Mucosa of stomach (tissue), 1 donor: ENCODE data around the gene ADAM17.
"Not testable (repeated sequence)": the region's sequence is repeated elsewhere in the genome, so short reads cannot be mapped to it uniquely, and the experiment has no call there.

Experiments used
- H3K27me3 ChIP-seq: one replicate; pipeline ENCODE4 v1.7.0; 2013; ENCODE audit warnings: mild to moderate bottlenecking, low read length; ENCODE audit not compliant: control insufficient read depth, insufficient read depth
- H3K36me3 ChIP-seq: one replicate; pipeline ENCODE4 v1.7.0; 2013; ENCODE audit warnings: low read length; ENCODE audit not compliant: control insufficient read depth, insufficient read depth
- H3K4me1 ChIP-seq: one replicate; pipeline ENCODE4 v1.7.0; 2013; ENCODE audit warnings: mild to moderate bottlenecking, low read length; ENCODE audit not compliant: control insufficient read depth, insufficient read depth
- H3K4me3 ChIP-seq: one replicate; pipeline ENCODE4 v1.7.0; 2013; ENCODE audit warnings: low read length
- H3K9ac ChIP-seq: one replicate; pipeline ENCODE4 v1.7.0; 2013; ENCODE audit warnings: mild to moderate bottlenecking, low read length, moderate library complexity
- H3K9me3 ChIP-seq: one replicate; pipeline ENCODE4 v1.7.0; 2013; ENCODE audit warnings: mild to moderate bottlenecking, low read length, moderate library complexity; ENCODE audit not compliant: control insufficient read depth
- donor health status: Pancreatic carcinoma.

Gene ADAM17

DNA sequence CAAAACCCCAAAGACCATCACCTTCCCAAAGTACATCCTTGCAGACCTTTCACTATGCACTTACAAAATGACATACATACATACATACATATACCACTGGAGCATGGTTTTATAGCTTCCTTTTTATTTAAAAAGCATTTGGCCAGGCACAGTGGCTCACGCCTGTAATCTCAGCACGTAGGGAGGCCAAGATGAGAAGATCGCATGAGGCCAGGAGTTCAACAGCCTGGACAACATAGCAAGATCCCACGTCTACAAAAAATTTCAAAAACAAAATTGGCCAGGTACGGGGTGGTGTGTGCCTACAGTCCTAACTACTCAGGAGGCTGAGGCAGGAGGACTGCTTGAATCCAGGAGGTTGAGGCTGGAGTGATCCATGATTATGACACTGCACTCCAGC is 29.9 kb upstream of the ADAM17 start:
- H3K4me3 ChIP-seq = no peak overlapping the region
- H3K4me1 ChIP-seq = no peaks in the 10 kb centered on the region
- H3K9ac ChIP-seq = no peak overlapping the region
- no peaks in the 10 kb centered on the region for H3K9me3 ChIP-seq
- no peaks in the 10 kb centered on the region for H3K36me3 ChIP-seq
- no peaks in the 10 kb centered on the region for H3K27me3 ChIP-seq

- not testable (repeated sequence) for H3K4me3 ChIP-seq, H3K27me3 ChIP-seq, H3K9me3 ChIP-seq, H3K36me3 ChIP-seq, H3K4me1 ChIP-seq, H3K9ac ChIP-seq
These were observed 29.3 kb upstream of the ADAM17 start for GRCh38 chr2:9584902-9585301.

DNA sequence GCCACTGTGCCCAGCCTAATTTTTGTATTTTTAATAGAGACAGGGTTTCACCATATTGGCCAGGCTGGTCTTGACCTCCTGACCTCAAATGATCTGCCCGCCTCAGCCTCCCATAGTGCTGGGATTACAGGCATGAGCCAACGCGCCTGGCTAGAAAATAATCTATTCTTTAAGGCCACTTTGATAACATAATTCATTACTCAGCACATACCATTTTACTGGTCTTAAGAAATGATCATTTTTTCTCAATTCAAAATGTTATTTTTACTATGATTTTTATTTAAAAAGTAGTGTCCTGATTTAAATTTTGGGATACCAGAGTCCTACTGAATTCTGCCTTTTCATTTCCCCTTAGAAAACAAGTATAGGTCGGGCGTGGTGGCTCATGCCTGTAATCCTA is 27.0 kb upstream of the ADAM17 start:
- Histone ChIP-seq H3K9me3 (no peaks in the 10 kb centered on the region), H3K9ac (no peak overlapping the region), H3K4me3 (no peak overlapping the region), H3K36me3 (no peaks in the 10 kb centered on the region), H3K4me1 (no peaks in the 10 kb centered on the region), H3K27me3 (no peaks in the 10 kb centered on the region)

- H3K4me3 ChIP-seq = no peak overlapping the region
- no peaks in the 10 kb centered on the region for H3K36me3 ChIP-seq
- H3K27me3 ChIP-seq = no peaks in the 10 kb centered on the region
- H3K9ac ChIP-seq = no peak overlapping the region
- no peaks in the 10 kb centered on the region for H3K9me3 ChIP-seq
- H3K4me1 ChIP-seq = no peaks in the 10 kb centered on the region
These were observed 23.0 kb upstream of the ADAM17 start for GRCh38 chr2:9578467-9579235.

DNA sequence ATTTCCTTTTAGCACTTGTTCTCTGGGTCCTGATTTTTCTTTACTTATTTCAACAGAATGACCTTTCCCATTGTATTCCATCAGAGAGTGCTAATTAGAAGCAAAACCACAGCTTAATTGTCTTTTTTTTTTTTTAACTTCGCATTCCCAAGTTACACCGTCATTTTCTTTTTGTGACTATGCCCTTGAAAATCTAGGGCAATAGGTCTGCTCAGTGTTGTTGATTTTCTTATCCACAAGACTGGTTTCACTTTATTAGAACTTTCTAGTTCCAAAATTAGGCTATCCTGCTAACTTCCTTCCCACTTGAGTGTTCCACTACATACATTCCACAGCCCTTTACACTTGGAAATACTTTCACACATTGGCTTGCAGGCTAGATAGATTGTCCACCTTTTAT is 18.7 kb upstream of the ADAM17 start:
- Histone ChIP-seq H3K4me3 (no peak overlapping the region), H3K9ac (no peak overlapping the region), H3K27me3 (no peaks in the 10 kb centered on the region), H3K4me1 (no peaks in the 10 kb centered on the region), H3K36me3 (no peaks in the 10 kb centered on the region), H3K9me3 (no peaks in the 10 kb centered on the region)

DNA sequence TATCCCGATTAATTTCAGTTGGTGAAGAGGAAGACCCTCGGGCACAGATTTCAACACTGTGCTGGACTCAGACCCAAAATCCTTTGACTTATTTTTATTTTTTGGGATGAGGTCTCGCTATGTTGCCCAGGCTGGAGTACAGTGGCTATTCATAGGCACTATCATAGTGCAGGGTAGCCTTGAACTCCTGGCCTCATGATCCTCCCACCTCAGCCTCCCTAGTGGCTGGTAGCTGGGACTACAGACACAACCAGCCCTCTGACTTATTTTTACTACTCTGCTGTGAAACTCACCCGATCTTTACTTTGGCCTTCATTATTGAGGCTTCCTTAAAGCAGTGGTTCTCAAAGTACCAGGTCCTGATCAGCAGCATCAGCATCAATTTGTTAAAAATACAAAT is 18.2 kb upstream of the ADAM17 start:
- H3K4me1 ChIP-seq = no peaks in the 10 kb centered on the region
- H3K27me3 ChIP-seq = no peaks in the 10 kb centered on the region
- no peaks in the 10 kb centered on the region for H3K9me3 ChIP-seq
- H3K9ac ChIP-seq = no peak overlapping the region
- no peaks in the 10 kb centered on the region for H3K36me3 ChIP-seq
- no peak overlapping the region for H3K4me3 ChIP-seq

DNA sequence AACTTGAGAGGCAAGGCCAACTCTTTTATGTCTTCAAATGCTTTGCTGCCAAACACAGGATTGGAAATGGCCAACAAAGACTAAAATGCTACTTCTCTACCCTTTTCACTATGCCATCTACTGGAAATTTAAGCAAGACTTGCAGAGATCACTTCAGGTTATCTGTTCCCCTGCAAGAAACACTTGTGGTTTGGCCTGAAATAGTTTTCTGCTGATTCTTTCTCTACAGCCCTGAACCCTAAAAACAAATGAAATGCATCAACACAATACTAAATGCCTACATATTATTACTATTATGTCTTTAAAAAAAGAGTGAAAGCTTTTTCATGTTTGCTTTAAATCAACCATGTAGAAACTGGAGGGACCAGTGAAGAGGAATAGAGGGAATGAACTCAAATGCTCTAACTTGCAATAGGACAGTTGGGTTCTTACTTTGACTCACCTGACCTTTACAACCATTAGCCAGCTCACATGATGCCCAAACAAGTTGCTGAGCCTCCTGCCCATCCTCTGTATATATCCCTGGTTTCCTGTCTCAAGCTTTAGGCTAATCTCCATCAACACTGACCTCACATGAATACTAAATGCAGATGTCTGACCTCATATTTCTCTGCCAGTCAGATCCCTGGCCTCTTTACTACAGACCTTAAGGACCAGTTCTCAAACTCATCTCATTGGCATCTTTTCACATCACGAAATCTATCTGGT is 17.5 kb upstream of the ADAM17 start:
- no peaks in the 10 kb centered on the region for H3K4me1 ChIP-seq
- no peaks in the 10 kb centered on the region for H3K27me3 ChIP-seq
- no peaks in the 10 kb centered on the region for H3K36me3 ChIP-seq
- no peaks in the 10 kb centered on the region for H3K9me3 ChIP-seq
- no peak overlapping the region for H3K4me3 ChIP-seq
- no peak overlapping the region for H3K9ac ChIP-seq

- H3K36me3 ChIP-seq = no peaks in the 10 kb centered on the region
- H3K9ac ChIP-seq = no peak overlapping the region
- no peaks in the 10 kb centered on the region for H3K9me3 ChIP-seq
- H3K27me3 ChIP-seq = no peaks in the 10 kb centered on the region
- no peak overlapping the region for H3K4me3 ChIP-seq
- H3K4me1 ChIP-seq = peaks cover 9% of the 10 kb centered on the region
These were observed 14.8 kb upstream of the ADAM17 start for GRCh38 chr2:9570182-9571060.

- Histone ChIP-seq H3K9me3 (no peaks in the 10 kb centered on the region), H3K4me3 (no peak overlapping the region), H3K4me1 (peaks cover 19% of the 10 kb centered on the region), H3K27me3 (no peaks in the 10 kb centered on the region), H3K9ac (peak overlapping the region; percentile 54), H3K36me3 (no peaks in the 10 kb centered on the region)
These were observed 10.0 kb upstream of the ADAM17 start for GRCh38 chr2:9565436-9566153.

DNA sequence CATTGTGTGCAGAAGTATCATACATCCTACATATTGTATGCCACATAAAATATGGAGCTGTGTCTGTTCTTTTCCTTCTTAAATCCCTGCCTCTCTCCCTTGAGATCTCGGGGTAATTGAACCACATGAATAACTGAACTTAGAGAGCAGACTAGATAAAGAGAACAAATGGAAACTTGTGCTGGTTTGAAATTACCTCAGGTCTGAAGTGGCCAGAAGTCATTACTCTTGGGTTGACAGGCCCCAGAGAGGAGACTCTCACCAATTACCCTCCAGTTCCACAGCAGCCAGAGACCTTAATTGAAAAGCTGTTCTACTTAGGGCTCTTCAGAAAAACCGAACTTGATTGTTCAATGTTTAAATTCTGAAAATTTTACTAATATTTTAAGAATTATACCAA is 5.0 kb upstream of the ADAM17 start:
- H3K9me3 ChIP-seq = no peaks in the 10 kb centered on the region
- no peaks in the 10 kb centered on the region for H3K27me3 ChIP-seq
- no peak overlapping the region for H3K4me3 ChIP-seq
- H3K4me1 ChIP-seq = peaks cover 13% of the 10 kb centered on the region
- no peak overlapping the region for H3K9ac ChIP-seq
- H3K36me3 ChIP-seq = no peaks in the 10 kb centered on the region

DNA sequence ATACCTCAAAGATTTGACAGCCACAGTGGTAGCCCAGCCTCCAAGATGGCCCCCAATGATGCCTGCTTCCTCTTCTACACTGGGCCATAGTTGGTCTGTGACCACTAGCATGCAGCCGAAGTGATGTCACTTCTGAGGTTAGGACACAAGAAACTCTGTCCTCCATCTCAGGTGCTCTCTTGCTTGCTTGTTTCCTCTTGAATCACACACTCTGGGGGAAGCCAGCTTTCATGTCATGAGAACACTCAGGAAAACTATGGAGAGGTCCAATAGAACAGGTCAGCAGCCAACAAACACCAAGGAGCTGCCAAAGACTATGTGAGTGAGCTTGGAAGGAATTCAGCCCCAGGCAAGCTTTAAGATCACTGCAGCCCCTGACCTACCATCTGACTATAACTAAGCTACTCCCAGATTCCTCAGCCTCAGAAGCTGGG is 3.3 kb upstream of the ADAM17 start:
- no peak overlapping the region for H3K9ac ChIP-seq
- no peaks in the 10 kb centered on the region for H3K9me3 ChIP-seq
- H3K4me3 ChIP-seq = no peak overlapping the region
- H3K27me3 ChIP-seq = no peaks in the 10 kb centered on the region
- H3K36me3 ChIP-seq = no peaks in the 10 kb centered on the region
- H3K4me1 ChIP-seq = peaks cover 3% of the 10 kb centered on the region
